Testis (tissue), 3 donors: Measurements from ENCODE around the gene BRMS1. TPM values are rescaled to one million over a fixed set of nuclear protein-coding genes. Genes with fewer than 3 reads are reported as not detected.

Experiments
- DNase-seq: peaks from one replicate; pipeline ENCODE4 v3.0.0-alpha.2; 2019
- H3K27ac ChIP-seq, 2 donors: fragments of 200-600 bp; sonication (generic); one replicate each; pipeline ENCODE4 v1.5.1; 2019
- H3K27me3 ChIP-seq: fragments of 200-600 bp; sonication (generic); one replicate; pipeline ENCODE4 v1.5.1; 2019
- H3K36me3 ChIP-seq: fragments of 200-600 bp; sonication (generic); one replicate; pipeline ENCODE4 v1.5.1; 2017; ENCODE audit warnings: low read depth; ENCODE audit errors: missing control alignments
- H3K4me1 ChIP-seq: fragments of 200-600 bp; sonication (generic); one replicate; pipeline ENCODE4 v1.5.1; 2019
- H3K4me3 ChIP-seq, 2 donors: fragments of 200-600 bp; sonication (generic); one replicate each; pipeline ENCODE4 v1.5.1; 2017 to 2019
- H3K9me3 ChIP-seq: fragments of 200-600 bp; sonication (generic); one replicate; pipeline ENCODE4 v1.5.1; 2017
- CTCF ChIP-seq, 3 experiments: fragments of 450-650 bp in 2 of 3; fragments of 200-600 bp in 1 of 3; sonication (generic) in 1 of 3; IDR thresholded peaks; one replicate each; pipeline ENCODE4 v1.5.1; 2016 to 2019; ENCODE audit warnings: antibody characterized with exemption in 3 of 3, mild to moderate bottlenecking in 2 of 3, moderate library complexity in 1 of 3
- POLR2A ChIP-seq: fragments of 450-650 bp; IDR thresholded peaks from one replicate; pipeline ENCODE4 v1.6.1; 2017; ENCODE audit warnings: antibody characterized with exemption, mild to moderate bottlenecking, moderate library complexity
- WGBS, 2 donors: methylation state at CpG; one replicate each; pipeline ENCODE4 v1.1.5; 2018; 5-methylcytosine and 5-hydroxymethylcytosine counted together
- intact Hi-C: fragments of 100-400 bp; cut with DNase I; formaldehyde crosslinking; loops from one replicate; pipeline ENCODE4 v1.15.1; 2023; ENCODE audit warnings: low total_unique reads
- polyA plus RNA-seq: library from polyadenylated mRNA; stranded (reverse); fragments of 350-450 nt; fragmentation: Illumina TruSeq; extraction: RNeasy Lipid Tissue Mini Kit (QIAGEN cat#74804); gene quantifications from one replicate; pipeline ENCODE4 v1.2.3, GENCODE V29; 2014; ENCODE audit warnings: low read depth, low replicate concordance; ENCODE audit not compliant: insufficient read depth
- total RNA-seq, 2 donors: library from RNA; depleted of rRNA; stranded (reverse); fragments of >200 nt; gene quantifications; one replicate each; pipeline ENCODE4 v1.2.3, GENCODE V29; 2016

BRMS1 gene
- total and polyA plus RNA-seq, 3 donors from 2014 or later, result 55.5 to 67.5 (median 59.4) TPM

- Histone ChIP-seq H3K4me3 (no peak overlapping the region), H3K27me3 (no peaks in the 10 kb centered on the region), H3K27ac (no peak overlapping the region), H3K4me1 (no peaks in the 10 kb centered on the region), H3K36me3 (no peaks in the 10 kb centered on the region), H3K9me3 (no peaks in the 10 kb centered on the region)
- no peak for DNase-seq
- WGBS, 2 donors, result 70 to 81% methylated on average over 12 to 14 of the region's 14 CpGs
- TF ChIP-seq POLR2A (no peak), CTCF (IDR thresholded peaks at IDR 0.05) (no peak)
- intact Hi-C loops, result no loop called here
These were observed 21.1 kb upstream of the BRMS1 start for GRCh38 chr11:66365711-66366619.

GRCh38 chr11:66365166-66365565 lies 20.3 kb upstream of the BRMS1 start:
- no peak overlapping the region for H3K27ac ChIP-seq
- no peaks in the 10 kb centered on the region for H3K36me3 ChIP-seq
- intact Hi-C loops, result no loop called here
- WGBS, 2 donors, result 92 to 93% methylated on average over 6 of the region's 6 CpGs
- no peaks in the 10 kb centered on the region for H3K4me1 ChIP-seq
- TF ChIP-seq POLR2A, result no peak
- no peak for TF ChIP-seq CTCF (IDR thresholded peaks at IDR 0.05)
- no peak for DNase-seq
- no peaks in the 10 kb centered on the region for H3K27me3 ChIP-seq
- no peak overlapping the region for H3K4me3 ChIP-seq
- no peaks in the 10 kb centered on the region for H3K9me3 ChIP-seq

GRCh38 chr11:66363805-66364535 lies 19.1 kb upstream of the BRMS1 start:
- Histone ChIP-seq H3K9me3 (no peaks in the 10 kb centered on the region), H3K27ac (no peak overlapping the region), H3K4me1 (no peaks in the 10 kb centered on the region), H3K36me3 (no peaks in the 10 kb centered on the region), H3K27me3 (no peaks in the 10 kb centered on the region), H3K4me3 (no peak overlapping the region)
- TF ChIP-seq CTCF (IDR thresholded peaks at IDR 0.05) (peak in 2 of 3 experiments; percentile 30 to 61), POLR2A (no peak)
- 79 to 85% methylated on average over 11 to 15 of the region's 15 CpGs for WGBS, 2 donors
- intact Hi-C loops, result no loop called here
- peak; percentile 54 for DNase-seq

- H3K27ac ChIP-seq, result no peak overlapping the region
- H3K27me3 ChIP-seq, result no peaks in the 10 kb centered on the region
- H3K9me3 ChIP-seq, result no peaks in the 10 kb centered on the region
- no peak for DNase-seq
- no peak overlapping the region for H3K4me3 ChIP-seq
- intact Hi-C loops, result no loop called here
- H3K4me1 ChIP-seq, result no peaks in the 10 kb centered on the region
- H3K36me3 ChIP-seq, result no peaks in the 10 kb centered on the region
- TF ChIP-seq POLR2A (no peak), CTCF (IDR thresholded peaks at IDR 0.05) (no peak)
- 77 to 85% methylated on average over 7 to 14 of the region's 14 CpGs for WGBS, 2 donors
These were observed 18.3 kb upstream of the BRMS1 start for GRCh38 chr11:66363187-66363601.
